Tibial nerve (tissue), 4 donors: ENCODE data around the gene SEL1L.
A peak's percentile ranks its signal among the peaks of the same experiment; 100 is the strongest.

Source experiments
- EP300 ChIP-seq, 2 donors: sonication (generic); formaldehyde crosslinking; IDR thresholded peaks; one replicate each; pipeline ENCODE4 v1.6.1; 2017; ENCODE audit warnings: antibody characterized with exemption in 2 of 2, mild to moderate bottlenecking in 1 of 2
- POLR2A ChIP-seq, 2 donors: fragments of 450-650 bp; IDR thresholded peaks; one replicate each; pipeline ENCODE4 v1.6.1; 2017; ENCODE audit warnings: antibody characterized with exemption in 2 of 2, mild to moderate bottlenecking in 2 of 2, moderate library complexity in 2 of 2
- TF ChIP-seq, protein P1 (sequence below), 5 experiments: fragments of 200-600 bp in 3 of 5; fragments of 450-650 bp in 2 of 5; sonication (generic) in 3 of 5; IDR thresholded peaks; one replicate each; pipeline ENCODE4 v1.5.1; 2016 to 2019; ENCODE audit warnings: antibody characterized with exemption in 5 of 5, mild to moderate bottlenecking in 3 of 5, moderate library complexity in 2 of 5

DNA sequence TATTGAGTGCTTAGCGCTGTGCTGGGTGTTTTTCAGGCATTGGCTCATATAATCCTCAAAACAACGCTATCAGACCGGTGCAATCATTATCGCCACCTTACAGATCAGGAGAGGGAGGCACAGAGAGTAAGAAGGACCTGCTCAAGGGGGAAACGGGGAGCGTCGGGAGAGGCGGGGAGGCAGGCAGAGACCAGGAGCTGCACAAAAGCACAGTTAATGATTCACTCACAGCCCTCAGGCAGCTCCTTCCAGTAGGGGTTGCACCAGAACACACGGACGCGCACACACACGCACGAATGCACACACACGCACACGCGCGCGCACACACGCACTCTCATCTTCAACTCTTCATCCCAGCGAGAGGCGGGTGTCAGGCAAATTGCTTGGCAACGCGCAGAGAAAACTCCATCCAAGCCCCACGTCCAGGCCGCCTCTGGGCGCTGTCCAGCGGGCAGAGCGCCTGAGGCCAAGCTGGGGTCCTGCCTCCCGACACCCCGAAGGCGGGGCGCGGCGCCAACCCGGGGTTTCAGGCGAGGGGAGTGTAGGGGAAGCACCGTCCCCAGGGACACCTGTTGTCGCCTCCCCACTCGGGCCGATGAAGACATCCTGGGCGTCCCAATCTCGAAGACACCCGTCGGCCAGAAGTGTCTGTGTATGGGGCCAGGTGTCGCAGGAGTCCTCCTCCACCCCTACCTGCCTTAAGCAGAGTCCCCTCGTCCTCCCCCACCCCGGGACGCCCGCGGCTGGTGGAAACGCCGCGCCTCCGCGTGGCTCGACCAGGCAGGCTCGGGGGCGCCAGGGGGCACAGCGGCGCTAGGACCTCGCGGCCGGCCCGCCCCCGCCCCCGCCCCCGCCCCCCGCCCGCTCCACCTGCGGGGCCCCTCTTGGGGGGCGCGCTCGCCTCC lies 98.0 kb downstream of the SEL1L start:
- TF ChIP-seq, protein P1, sequence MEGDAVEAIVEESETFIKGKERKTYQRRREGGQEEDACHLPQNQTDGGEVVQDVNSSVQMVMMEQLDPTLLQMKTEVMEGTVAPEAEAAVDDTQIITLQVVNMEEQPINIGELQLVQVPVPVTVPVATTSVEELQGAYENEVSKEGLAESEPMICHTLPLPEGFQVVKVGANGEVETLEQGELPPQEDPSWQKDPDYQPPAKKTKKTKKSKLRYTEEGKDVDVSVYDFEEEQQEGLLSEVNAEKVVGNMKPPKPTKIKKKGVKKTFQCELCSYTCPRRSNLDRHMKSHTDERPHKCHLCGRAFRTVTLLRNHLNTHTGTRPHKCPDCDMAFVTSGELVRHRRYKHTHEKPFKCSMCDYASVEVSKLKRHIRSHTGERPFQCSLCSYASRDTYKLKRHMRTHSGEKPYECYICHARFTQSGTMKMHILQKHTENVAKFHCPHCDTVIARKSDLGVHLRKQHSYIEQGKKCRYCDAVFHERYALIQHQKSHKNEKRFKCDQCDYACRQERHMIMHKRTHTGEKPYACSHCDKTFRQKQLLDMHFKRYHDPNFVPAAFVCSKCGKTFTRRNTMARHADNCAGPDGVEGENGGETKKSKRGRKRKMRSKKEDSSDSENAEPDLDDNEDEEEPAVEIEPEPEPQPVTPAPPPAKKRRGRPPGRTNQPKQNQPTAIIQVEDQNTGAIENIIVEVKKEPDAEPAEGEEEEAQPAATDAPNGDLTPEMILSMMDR (IDR thresholded peaks at IDR 0.05): peak in 1 of 5 experiments; percentile 7
- no peak for TF ChIP-seq POLR2A (IDR thresholded peaks at IDR 0.05)
- TF ChIP-seq EP300 (IDR thresholded peaks at IDR 0.05): no peak
